OCI-M2 (cell line): ENCODE results near the gene ANKRD9.

Experiments used
- DNase-seq: peaks from one replicate; lab custom pipeline; 2025; ENCODE audit not compliant: unreplicated experiment; lab: John Stamatoyannopoulos, UW

The ANKRD9 gene

GRCh38 chr14:102479107-102479506 is 30.5 kb downstream of the ANKRD9 start:
- no peak for DNase-seq

- no peak for DNase-seq
Observed at GRCh38 chr14:102474934-102475333, 34.6 kb downstream of the ANKRD9 start.

- no peak for DNase-seq
Observed at GRCh38 chr14:102473559-102473958, 36.0 kb downstream of the ANKRD9 start.

GRCh38 chr14:102472791-102473150 is 36.8 kb downstream of the ANKRD9 start:
- no peak for DNase-seq

- DNase-seq, result no peak
Observed at GRCh38 chr14:102471921-102472790, 37.4 kb downstream of the ANKRD9 start.

- DNase-seq, result no peak
Observed at GRCh38 chr14:102469261-102469660, 40.3 kb downstream of the ANKRD9 start.

- DNase-seq, result no peak
Observed at GRCh38 chr14:102464846-102465341, 44.7 kb downstream of the ANKRD9 start.

GRCh38 chr14:102464006-102464405 is 45.6 kb downstream of the ANKRD9 start:
- DNase-seq, result no peak

GRCh38 chr14:102462391-102462790 is 47.2 kb downstream of the ANKRD9 start:
- no peak for DNase-seq

GRCh38 chr14:102461490-102462338 is 47.9 kb downstream of the ANKRD9 start:
- no peak for DNase-seq

GRCh38 chr14:102457509-102457908 is 52.1 kb downstream of the ANKRD9 start:
- no peak for DNase-seq

- no peak for DNase-seq
Observed at GRCh38 chr14:102454711-102455110, 54.9 kb downstream of the ANKRD9 start.

- DNase-seq, result no peak
Observed at GRCh38 chr14:102452302-102452701, 57.3 kb downstream of the ANKRD9 start.
